Neural cell (in vitro differentiated cells): Measurements from ENCODE around the gene SFTPD. TPM values are rescaled to one million over a fixed set of nuclear protein-coding genes. Genes with fewer than 3 reads are reported as not detected.

Source experiments
- H2AFZ ChIP-seq: fragments of 200-600, 300-800 bp; sonication (generic), shearing (Covaris generic); 2 replicates; pipeline ENCODE4 v1.6.0; 2014; ENCODE audit warnings: low read depth, mild to moderate bottlenecking, antibody characterized with exemption, low read length, moderate library complexity
- H3F3A ChIP-seq: fragments of 200-600 bp; shearing (Covaris generic); 2 replicates; pipeline ENCODE4 v1.6.1; 2016; ENCODE audit warnings: mild to moderate bottlenecking, moderate library complexity, mixed read lengths, antibody characterized with exemption, low read length; ENCODE audit not compliant: insufficient read depth, poor library complexity, severe bottlenecking
- H3K27ac ChIP-seq: fragments of 200-600, 300-800 bp; sonication (generic), shearing (Covaris generic); 2 replicates; pipeline ENCODE4 v1.5.1; 2014; ENCODE audit warnings: mild to moderate bottlenecking, low read length, moderate library complexity
- H3K27me3 ChIP-seq: fragments of 300-800, 200-600 bp; sonication (generic), shearing (Covaris generic); 2 replicates; pipeline ENCODE4 v1.6.0; 2014; ENCODE audit warnings: mild to moderate bottlenecking, low read depth, low read length, moderate library complexity; ENCODE audit not compliant: insufficient read depth
- H3K36me3 ChIP-seq: fragments of 300-800, 200-600 bp; sonication (generic), shearing (Covaris generic); 2 replicates; pipeline ENCODE4 v1.5.1; 2014; ENCODE audit warnings: mild to moderate bottlenecking, antibody characterized with exemption, low read length, moderate library complexity; ENCODE audit not compliant: insufficient read depth
- H3K4me2 ChIP-seq: fragments of 300-800, 200-600 bp; sonication (generic), shearing (Covaris generic); 2 replicates; pipeline ENCODE4 v1.6.0; 2014; ENCODE audit warnings: mild to moderate bottlenecking, low read length
- H3K4me3 ChIP-seq: fragments of 300-800, 200-600 bp; sonication (generic), shearing (Covaris generic); 2 replicates; pipeline ENCODE4 v1.5.1; 2014; ENCODE audit warnings: mild to moderate bottlenecking, low read length, moderate library complexity
- H3K79me2 ChIP-seq: fragments of 200-600 bp; shearing (Covaris generic); replicated peaks from 2 replicates; pipeline ENCODE4 v1.6.0; 2014; ENCODE audit warnings: mild to moderate bottlenecking, low read length, moderate library complexity; ENCODE audit not compliant: insufficient read depth
- H3K9ac ChIP-seq: fragments of 300-800, 200-600 bp; sonication (generic), shearing (Covaris generic); 2 replicates; pipeline ENCODE4 v1.6.1; 2016; ENCODE audit warnings: mild to moderate bottlenecking, low read length, mixed read lengths
- H3K9me2 ChIP-seq: fragments of 200-600 bp; shearing (Covaris generic); 2 replicates; pipeline ENCODE4 v1.6.1; 2016; ENCODE audit warnings: mild to moderate bottlenecking, low read length, mixed read lengths; ENCODE audit not compliant: insufficient read depth
- H3K9me3 ChIP-seq: fragments of 200-600, 300-800 bp; sonication (generic), shearing (Covaris generic); 2 replicates; pipeline ENCODE4 v1.6.1; 2016; ENCODE audit warnings: mild to moderate bottlenecking, mixed run types, low read length, moderate library complexity, mixed read lengths
- H4K20me1 ChIP-seq: fragments of 200-600 bp; shearing (Covaris generic); 2 replicates; pipeline ENCODE4 v1.6.1; 2016; ENCODE audit warnings: mild to moderate bottlenecking, mixed run types; ENCODE audit not compliant: insufficient read depth
- EP300 ChIP-seq: fragments of 450-650 bp; conservative IDR thresholded peaks from 2 replicates; pipeline ENCODE4 v1.6.1; 2014; ENCODE audit warnings: antibody characterized with exemption, mild to moderate bottlenecking, moderate library complexity; ENCODE audit not compliant: poor library complexity, severe bottlenecking
- EZH2 ChIP-seq: fragments of 200-600, 300-800 bp; shearing (Covaris generic), sonication (generic); IDR thresholded peaks from 2 replicates; pipeline ENCODE4 v1.6.1; 2014; ENCODE audit warnings: antibody characterized with exemption, low read length, borderline replicate concordance, mild to moderate bottlenecking; ENCODE audit not compliant: insufficient read depth, poor library complexity, severe bottlenecking
- MXI1 ChIP-seq: fragments of 450-650 bp; conservative IDR thresholded peaks from 2 replicates; pipeline ENCODE4 v1.6.1; 2014; ENCODE audit warnings: antibody characterized with exemption, mild to moderate bottlenecking; ENCODE audit not compliant: poor library complexity, severe bottlenecking
- POLR2AphosphoS5 ChIP-seq: IDR thresholded peaks from 2 replicates; pipeline ENCODE4 v1.6.1; 2012
- RAD21 ChIP-seq: fragments of 450-650 bp; conservative IDR thresholded peaks from 2 replicates; pipeline ENCODE4 v1.6.1; 2014; ENCODE audit warnings: antibody characterized with exemption, mild to moderate bottlenecking, moderate library complexity
- SMC3 ChIP-seq: fragments of 450-650 bp; conservative IDR thresholded peaks from 2 replicates; pipeline ENCODE4 v1.6.1; 2014; ENCODE audit warnings: antibody characterized with exemption, mild to moderate bottlenecking, moderate library complexity; ENCODE audit not compliant: poor library complexity
- TAF1 ChIP-seq: IDR thresholded peaks from 2 replicates; pipeline ENCODE4 v1.6.1; 2012; ENCODE audit warnings: low read depth
- polyA plus RNA-seq: library from polyadenylated mRNA; depleted of rRNA; stranded (reverse); fragments of >200 nt; gene quantifications from 2 replicates; pipeline ENCODE4 v1.2.3, GENCODE V29; 2014
- TF ChIP-seq, protein P1 (sequence below): fragments of 450-650 bp; IDR thresholded peaks from 2 replicates; pipeline ENCODE4 v1.5.1; 2014; ENCODE audit warnings: antibody characterized with exemption, mild to moderate bottlenecking, moderate library complexity; ENCODE audit not compliant: poor library complexity, severe bottlenecking
- TF ChIP-seq, protein P2 (sequence below): IDR thresholded peaks from 2 replicates; pipeline ENCODE4 v1.6.1; 2012; ENCODE audit warnings: borderline replicate concordance

Gene SFTPD
- polyA plus RNA-seq, 1 donor from 2014 or later: 0.51 TPM

DNA sequence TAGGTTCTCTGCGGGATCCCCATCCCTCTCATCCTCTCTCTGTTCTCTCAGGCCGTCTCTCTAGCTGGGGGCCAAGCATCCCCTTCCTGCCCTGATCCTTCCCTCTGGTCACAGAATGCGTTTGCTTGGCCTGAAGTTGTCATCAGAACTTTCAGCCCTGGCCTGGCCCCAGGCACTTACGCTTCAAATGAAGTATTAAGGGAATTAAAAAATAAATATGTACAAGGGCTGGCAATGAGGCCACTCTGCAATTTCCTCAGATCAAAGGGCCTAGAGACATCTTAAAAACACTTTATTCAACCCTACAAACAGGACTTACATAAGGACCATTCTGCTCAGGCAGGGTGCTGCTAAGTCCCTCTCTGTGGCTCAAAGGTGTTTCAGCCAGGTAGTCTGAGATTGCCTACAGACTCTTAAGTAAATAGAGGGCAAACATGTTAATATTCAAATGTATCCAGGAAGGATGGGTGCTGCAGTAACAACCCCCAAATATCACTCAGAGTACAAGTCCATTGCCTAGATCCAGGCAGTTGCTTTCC is 16.0 kb downstream of the SFTPD start:
- Histone ChIP-seq H3K9ac (no peak overlapping the region), H3F3A (no peaks in the 10 kb centered on the region), H3K9me2 (no peaks in the 10 kb centered on the region), H2AFZ (no peak overlapping the region), H3K79me2 (no peaks in the 10 kb centered on the region), H3K9me3 (no peaks in the 10 kb centered on the region), H4K20me1 (no peaks in the 10 kb centered on the region), H3K4me2 (no peak overlapping the region), H3K36me3 (no peaks in the 10 kb centered on the region), H3K27me3 (no peaks in the 10 kb centered on the region), H3K4me3 (no peak overlapping the region), H3K27ac (no peak overlapping the region)
- TF ChIP-seq POLR2AphosphoS5: no peak
- TF ChIP-seq SMC3: no peak
- TF ChIP-seq TAF1: no peak
- no peak for TF ChIP-seq MXI1
- TF ChIP-seq EZH2: no peak
- no peak for TF ChIP-seq RAD21
- TF ChIP-seq, protein P1, sequence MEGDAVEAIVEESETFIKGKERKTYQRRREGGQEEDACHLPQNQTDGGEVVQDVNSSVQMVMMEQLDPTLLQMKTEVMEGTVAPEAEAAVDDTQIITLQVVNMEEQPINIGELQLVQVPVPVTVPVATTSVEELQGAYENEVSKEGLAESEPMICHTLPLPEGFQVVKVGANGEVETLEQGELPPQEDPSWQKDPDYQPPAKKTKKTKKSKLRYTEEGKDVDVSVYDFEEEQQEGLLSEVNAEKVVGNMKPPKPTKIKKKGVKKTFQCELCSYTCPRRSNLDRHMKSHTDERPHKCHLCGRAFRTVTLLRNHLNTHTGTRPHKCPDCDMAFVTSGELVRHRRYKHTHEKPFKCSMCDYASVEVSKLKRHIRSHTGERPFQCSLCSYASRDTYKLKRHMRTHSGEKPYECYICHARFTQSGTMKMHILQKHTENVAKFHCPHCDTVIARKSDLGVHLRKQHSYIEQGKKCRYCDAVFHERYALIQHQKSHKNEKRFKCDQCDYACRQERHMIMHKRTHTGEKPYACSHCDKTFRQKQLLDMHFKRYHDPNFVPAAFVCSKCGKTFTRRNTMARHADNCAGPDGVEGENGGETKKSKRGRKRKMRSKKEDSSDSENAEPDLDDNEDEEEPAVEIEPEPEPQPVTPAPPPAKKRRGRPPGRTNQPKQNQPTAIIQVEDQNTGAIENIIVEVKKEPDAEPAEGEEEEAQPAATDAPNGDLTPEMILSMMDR: no peak
- no peak for TF ChIP-seq EP300
- TF ChIP-seq, protein P2, sequence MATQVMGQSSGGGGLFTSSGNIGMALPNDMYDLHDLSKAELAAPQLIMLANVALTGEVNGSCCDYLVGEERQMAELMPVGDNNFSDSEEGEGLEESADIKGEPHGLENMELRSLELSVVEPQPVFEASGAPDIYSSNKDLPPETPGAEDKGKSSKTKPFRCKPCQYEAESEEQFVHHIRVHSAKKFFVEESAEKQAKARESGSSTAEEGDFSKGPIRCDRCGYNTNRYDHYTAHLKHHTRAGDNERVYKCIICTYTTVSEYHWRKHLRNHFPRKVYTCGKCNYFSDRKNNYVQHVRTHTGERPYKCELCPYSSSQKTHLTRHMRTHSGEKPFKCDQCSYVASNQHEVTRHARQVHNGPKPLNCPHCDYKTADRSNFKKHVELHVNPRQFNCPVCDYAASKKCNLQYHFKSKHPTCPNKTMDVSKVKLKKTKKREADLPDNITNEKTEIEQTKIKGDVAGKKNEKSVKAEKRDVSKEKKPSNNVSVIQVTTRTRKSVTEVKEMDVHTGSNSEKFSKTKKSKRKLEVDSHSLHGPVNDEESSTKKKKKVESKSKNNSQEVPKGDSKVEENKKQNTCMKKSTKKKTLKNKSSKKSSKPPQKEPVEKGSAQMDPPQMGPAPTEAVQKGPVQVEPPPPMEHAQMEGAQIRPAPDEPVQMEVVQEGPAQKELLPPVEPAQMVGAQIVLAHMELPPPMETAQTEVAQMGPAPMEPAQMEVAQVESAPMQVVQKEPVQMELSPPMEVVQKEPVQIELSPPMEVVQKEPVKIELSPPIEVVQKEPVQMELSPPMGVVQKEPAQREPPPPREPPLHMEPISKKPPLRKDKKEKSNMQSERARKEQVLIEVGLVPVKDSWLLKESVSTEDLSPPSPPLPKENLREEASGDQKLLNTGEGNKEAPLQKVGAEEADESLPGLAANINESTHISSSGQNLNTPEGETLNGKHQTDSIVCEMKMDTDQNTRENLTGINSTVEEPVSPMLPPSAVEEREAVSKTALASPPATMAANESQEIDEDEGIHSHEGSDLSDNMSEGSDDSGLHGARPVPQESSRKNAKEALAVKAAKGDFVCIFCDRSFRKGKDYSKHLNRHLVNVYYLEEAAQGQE: no peak

DNA sequence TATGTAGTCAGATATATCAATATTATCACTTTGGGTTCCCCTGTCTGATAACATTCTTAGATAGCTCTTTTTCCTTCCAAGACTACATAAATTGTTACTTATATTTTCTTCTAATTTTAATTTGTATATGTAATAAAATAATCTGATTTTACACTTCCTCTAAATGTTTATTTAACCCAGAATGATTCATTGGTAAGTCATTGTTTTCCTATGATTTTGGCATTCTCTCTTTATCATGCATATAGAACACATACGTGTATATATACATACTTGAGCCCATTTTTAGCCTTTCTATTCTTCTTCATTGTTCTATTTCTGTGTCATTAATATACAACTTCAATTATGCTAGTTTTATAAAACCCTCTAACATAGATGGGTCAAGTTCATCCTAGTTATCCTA is 16.6 kb downstream of the SFTPD start:
- H3K36me3 ChIP-seq: no peaks in the 10 kb centered on the region

More for the DNA sequence above, 16.6 kb downstream of the SFTPD start:
- TF ChIP-seq EP300 (no peak), SMC3 (no peak), EZH2 (no peak), MXI1 (no peak), TAF1 (no peak), POLR2AphosphoS5 (no peak), RAD21 (no peak)
- TF ChIP-seq, protein P1: no peak
- TF ChIP-seq, protein P2: no peak
- no peak overlapping the region for H3K9ac ChIP-seq
- H3K27me3 ChIP-seq: no peaks in the 10 kb centered on the region
- no peaks in the 10 kb centered on the region for H3K79me2 ChIP-seq
- no peaks in the 10 kb centered on the region for H3K9me3 ChIP-seq
- H3F3A ChIP-seq: no peaks in the 10 kb centered on the region
- no peak overlapping the region for H3K27ac ChIP-seq
- no peaks in the 10 kb centered on the region for H3K9me2 ChIP-seq
- no peak overlapping the region for H2AFZ ChIP-seq
- H4K20me1 ChIP-seq: no peaks in the 10 kb centered on the region
- H3K4me2 ChIP-seq: no peak overlapping the region
- no peak overlapping the region for H3K4me3 ChIP-seq
